ENCODE results near the gene SMAD3.

Gene SMAD3

GRCh38 chr15:67048281-67049279, 16.8 kb upstream of the SMAD3 start:
- H3K4me3 ChIP-seq (ENCODE audit: insufficient read length, low read depth) = no peak overlapping the region
- no peaks in the 10 kb centered on the region for H3K4me1 ChIP-seq (ENCODE audit: insufficient read depth, insufficient read length)
- TF ChIP-seq SUZ12 (IDR thresholded peaks at IDR 0.05; ENCODE audit: extremely low read depth, insufficient read depth, insufficient read length) = no peak
- no peak for TF ChIP-seq ZNF274 (IDR thresholded peaks at IDR 0.05; ENCODE audit: low read depth, low read length)
- no peak for TF ChIP-seq YY1 (IDR thresholded peaks at IDR 0.05; ENCODE audit: insufficient read depth, insufficient read length)
- DNase-seq (ENCODE audit: low read depth, low spot score) = no peak
- no peaks in the 10 kb centered on the region for H3K27me3 ChIP-seq (ENCODE audit: insufficient read depth, insufficient read length)
- no peaks in the 10 kb centered on the region for H3K36me3 ChIP-seq (ENCODE audit: insufficient read depth, insufficient read length, low read length)
- no peak overlapping the region for H3K9ac ChIP-seq (ENCODE audit: insufficient read length, low read depth)
- no peaks in the 10 kb centered on the region for H3K9me3 ChIP-seq (ENCODE audit: insufficient read depth, low read length)

GRCh38 chr15:67049351-67050044, 15.9 kb upstream of the SMAD3 start:
- Histone ChIP-seq H3K9me3 (ENCODE audit: insufficient read depth, low read length) (no peaks in the 10 kb centered on the region), H3K4me1 (ENCODE audit: insufficient read depth, insufficient read length) (no peaks in the 10 kb centered on the region), H3K9ac (ENCODE audit: insufficient read length, low read depth) (no peak overlapping the region), H3K36me3 (ENCODE audit: insufficient read depth, insufficient read length, low read length) (no peaks in the 10 kb centered on the region), H3K4me3 (ENCODE audit: insufficient read length, low read depth) (no peak overlapping the region), H3K27me3 (ENCODE audit: insufficient read depth, insufficient read length) (no peaks in the 10 kb centered on the region)
- no peak for TF ChIP-seq YY1 (IDR thresholded peaks at IDR 0.05; ENCODE audit: insufficient read depth, insufficient read length)
- TF ChIP-seq SUZ12 (IDR thresholded peaks at IDR 0.05; ENCODE audit: extremely low read depth, insufficient read depth, insufficient read length) = no peak
- no peak for TF ChIP-seq ZNF274 (IDR thresholded peaks at IDR 0.05; ENCODE audit: low read depth, low read length)
- no peak for DNase-seq (ENCODE audit: low read depth, low spot score)

GRCh38 chr15:67050062-67050461, 15.3 kb upstream of the SMAD3 start:
- Histone ChIP-seq H3K36me3 (ENCODE audit: insufficient read depth, insufficient read length, low read length) (no peaks in the 10 kb centered on the region), H3K4me1 (ENCODE audit: insufficient read depth, insufficient read length) (no peaks in the 10 kb centered on the region), H3K4me3 (ENCODE audit: insufficient read length, low read depth) (no peak overlapping the region), H3K9me3 (ENCODE audit: insufficient read depth, low read length) (no peaks in the 10 kb centered on the region), H3K9ac (ENCODE audit: insufficient read length, low read depth) (no peak overlapping the region), H3K27me3 (ENCODE audit: insufficient read depth, insufficient read length) (no peaks in the 10 kb centered on the region)
- DNase-seq (ENCODE audit: low read depth, low spot score) = no peak
- TF ChIP-seq ZNF274 (IDR thresholded peaks at IDR 0.05; ENCODE audit: low read depth, low read length) (no peak), SUZ12 (IDR thresholded peaks at IDR 0.05; ENCODE audit: extremely low read depth, insufficient read depth, insufficient read length) (no peak), YY1 (IDR thresholded peaks at IDR 0.05; ENCODE audit: insufficient read depth, insufficient read length) (no peak)

GRCh38 chr15:67050522-67051087, 14.8 kb upstream of the SMAD3 start:
- no peak for DNase-seq (ENCODE audit: low read depth, low spot score)
- no peak for TF ChIP-seq SUZ12 (IDR thresholded peaks at IDR 0.05; ENCODE audit: extremely low read depth, insufficient read depth, insufficient read length)
- no peak for TF ChIP-seq YY1 (IDR thresholded peaks at IDR 0.05; ENCODE audit: insufficient read depth, insufficient read length)
- TF ChIP-seq ZNF274 (IDR thresholded peaks at IDR 0.05; ENCODE audit: low read depth, low read length) = no peak
- H3K36me3 ChIP-seq (ENCODE audit: insufficient read depth, insufficient read length, low read length) = no peaks in the 10 kb centered on the region
- H3K9ac ChIP-seq (ENCODE audit: insufficient read length, low read depth) = no peak overlapping the region
- no peaks in the 10 kb centered on the region for H3K9me3 ChIP-seq (ENCODE audit: insufficient read depth, low read length)
- H3K27me3 ChIP-seq (ENCODE audit: insufficient read depth, insufficient read length) = no peaks in the 10 kb centered on the region
- no peak overlapping the region for H3K4me3 ChIP-seq (ENCODE audit: insufficient read length, low read depth)
- H3K4me1 ChIP-seq (ENCODE audit: insufficient read depth, insufficient read length) = no peaks in the 10 kb centered on the region

- H3K36me3 ChIP-seq (ENCODE audit: insufficient read depth, insufficient read length, low read length) = no peaks in the 10 kb centered on the region
- H3K27me3 ChIP-seq (ENCODE audit: insufficient read depth, insufficient read length) = no peaks in the 10 kb centered on the region
- DNase-seq (ENCODE audit: low read depth, low spot score) = no peak
- no peak overlapping the region for H3K4me3 ChIP-seq (ENCODE audit: insufficient read length, low read depth)
- no peaks in the 10 kb centered on the region for H3K9me3 ChIP-seq (ENCODE audit: insufficient read depth, low read length)
- H3K9ac ChIP-seq (ENCODE audit: insufficient read length, low read depth) = no peak overlapping the region
- no peaks in the 10 kb centered on the region for H3K4me1 ChIP-seq (ENCODE audit: insufficient read depth, insufficient read length)
- TF ChIP-seq YY1 (IDR thresholded peaks at IDR 0.05; ENCODE audit: insufficient read depth, insufficient read length) (no peak), ZNF274 (IDR thresholded peaks at IDR 0.05; ENCODE audit: low read depth, low read length) (no peak), SUZ12 (IDR thresholded peaks at IDR 0.05; ENCODE audit: extremely low read depth, insufficient read depth, insufficient read length) (no peak)
These were observed 14.0 kb upstream of the SMAD3 start for GRCh38 chr15:67051088-67052045.

- TF ChIP-seq ZNF274 (IDR thresholded peaks at IDR 0.05; ENCODE audit: low read depth, low read length) = no peak
- TF ChIP-seq YY1 (IDR thresholded peaks at IDR 0.05; ENCODE audit: insufficient read depth, insufficient read length) = no peak
- no peak for TF ChIP-seq SUZ12 (IDR thresholded peaks at IDR 0.05; ENCODE audit: extremely low read depth, insufficient read depth, insufficient read length)
- Histone ChIP-seq H3K4me1 (ENCODE audit: insufficient read depth, insufficient read length) (no peaks in the 10 kb centered on the region), H3K4me3 (ENCODE audit: insufficient read length, low read depth) (no peak overlapping the region), H3K9me3 (ENCODE audit: insufficient read depth, low read length) (no peaks in the 10 kb centered on the region), H3K36me3 (ENCODE audit: insufficient read depth, insufficient read length, low read length) (no peaks in the 10 kb centered on the region), H3K27me3 (ENCODE audit: insufficient read depth, insufficient read length) (no peaks in the 10 kb centered on the region), H3K9ac (ENCODE audit: insufficient read length, low read depth) (no peak overlapping the region)
- DNase-seq (ENCODE audit: low read depth, low spot score) = no peak
These were observed 10.7 kb upstream of the SMAD3 start for GRCh38 chr15:67054676-67055075.
